Fibroblast of skin of left biceps (primary cell): ENCODE results near the gene ALDH1B1.
"Not testable (repeated sequence)": the region's sequence is repeated elsewhere in the genome, so short reads cannot be mapped to it uniquely, and the experiment has no call there.

Experiments used
- DNase-seq, 2 experiments: peaks; one replicate each; pipeline ENCODE4 v3.0.0-alpha.2; 2013; ENCODE audit warnings: low read depth in 2 of 2

Gene ALDH1B1

GRCh38 chr9:38361473-38361850, 31.0 kb upstream of the ALDH1B1 start:
- DNase-seq: no peak

GRCh38 chr9:38362852-38363588, 29.5 kb upstream of the ALDH1B1 start:
- peak; percentile 61 to 64 for DNase-seq

GRCh38 chr9:38363589-38363925, 28.9 kb upstream of the ALDH1B1 start:
- no peak for DNase-seq

- DNase-seq: no peak
These were observed 24.6 kb upstream of the ALDH1B1 start for GRCh38 chr9:38367898-38368297.

GRCh38 chr9:38368731-38369130, 23.8 kb upstream of the ALDH1B1 start:
- DNase-seq: no peak

GRCh38 chr9:38370176-38370575, 22.3 kb upstream of the ALDH1B1 start:
- no peak for DNase-seq

- DNase-seq: no peak
These were observed 21.0 kb upstream of the ALDH1B1 start for GRCh38 chr9:38371495-38371894.

GRCh38 chr9:38372762-38373619, 19.5 kb upstream of the ALDH1B1 start:
- DNase-seq: no peak

GRCh38 chr9:38373679-38374078, 18.8 kb upstream of the ALDH1B1 start:
- DNase-seq: no peak

- DNase-seq: no peak
These were observed 17.5 kb upstream of the ALDH1B1 start for GRCh38 chr9:38374847-38375571.

GRCh38 chr9:38375572-38375963, 16.9 kb upstream of the ALDH1B1 start:
- DNase-seq: no peak

GRCh38 chr9:38376021-38376670, 16.4 kb upstream of the ALDH1B1 start:
- DNase-seq: no peak

- DNase-seq: not testable (repeated sequence)
These were observed 15.0 kb upstream of the ALDH1B1 start for GRCh38 chr9:38377336-38378083.

- DNase-seq: no peak
These were observed 12.2 kb upstream of the ALDH1B1 start for GRCh38 chr9:38380230-38380871.

- no peak for DNase-seq
These were observed 11.5 kb upstream of the ALDH1B1 start for GRCh38 chr9:38380872-38381534.

GRCh38 chr9:38382141-38382540, 10.4 kb upstream of the ALDH1B1 start:
- DNase-seq: no peak

- DNase-seq: no peak
These were observed 7.3 kb upstream of the ALDH1B1 start for GRCh38 chr9:38384990-38385848.

- DNase-seq: no peak
These were observed 6.6 kb upstream of the ALDH1B1 start for GRCh38 chr9:38385896-38386295.

- DNase-seq: no peak
These were observed 6.1 kb upstream of the ALDH1B1 start for GRCh38 chr9:38386319-38386895.
